ENCODE results near the gene EML4.
"Not testable (repeated sequence)": the region's sequence is repeated elsewhere in the genome, so short reads cannot be mapped to it uniquely, and the experiment has no call there.

EML4 gene, protein sequence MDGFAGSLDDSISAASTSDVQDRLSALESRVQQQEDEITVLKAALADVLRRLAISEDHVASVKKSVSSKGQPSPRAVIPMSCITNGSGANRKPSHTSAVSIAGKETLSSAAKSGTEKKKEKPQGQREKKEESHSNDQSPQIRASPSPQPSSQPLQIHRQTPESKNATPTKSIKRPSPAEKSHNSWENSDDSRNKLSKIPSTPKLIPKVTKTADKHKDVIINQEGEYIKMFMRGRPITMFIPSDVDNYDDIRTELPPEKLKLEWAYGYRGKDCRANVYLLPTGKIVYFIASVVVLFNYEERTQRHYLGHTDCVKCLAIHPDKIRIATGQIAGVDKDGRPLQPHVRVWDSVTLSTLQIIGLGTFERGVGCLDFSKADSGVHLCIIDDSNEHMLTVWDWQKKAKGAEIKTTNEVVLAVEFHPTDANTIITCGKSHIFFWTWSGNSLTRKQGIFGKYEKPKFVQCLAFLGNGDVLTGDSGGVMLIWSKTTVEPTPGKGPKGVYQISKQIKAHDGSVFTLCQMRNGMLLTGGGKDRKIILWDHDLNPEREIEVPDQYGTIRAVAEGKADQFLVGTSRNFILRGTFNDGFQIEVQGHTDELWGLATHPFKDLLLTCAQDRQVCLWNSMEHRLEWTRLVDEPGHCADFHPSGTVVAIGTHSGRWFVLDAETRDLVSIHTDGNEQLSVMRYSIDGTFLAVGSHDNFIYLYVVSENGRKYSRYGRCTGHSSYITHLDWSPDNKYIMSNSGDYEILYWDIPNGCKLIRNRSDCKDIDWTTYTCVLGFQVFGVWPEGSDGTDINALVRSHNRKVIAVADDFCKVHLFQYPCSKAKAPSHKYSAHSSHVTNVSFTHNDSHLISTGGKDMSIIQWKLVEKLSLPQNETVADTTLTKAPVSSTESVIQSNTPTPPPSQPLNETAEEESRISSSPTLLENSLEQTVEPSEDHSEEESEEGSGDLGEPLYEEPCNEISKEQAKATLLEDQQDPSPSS

DNA sequence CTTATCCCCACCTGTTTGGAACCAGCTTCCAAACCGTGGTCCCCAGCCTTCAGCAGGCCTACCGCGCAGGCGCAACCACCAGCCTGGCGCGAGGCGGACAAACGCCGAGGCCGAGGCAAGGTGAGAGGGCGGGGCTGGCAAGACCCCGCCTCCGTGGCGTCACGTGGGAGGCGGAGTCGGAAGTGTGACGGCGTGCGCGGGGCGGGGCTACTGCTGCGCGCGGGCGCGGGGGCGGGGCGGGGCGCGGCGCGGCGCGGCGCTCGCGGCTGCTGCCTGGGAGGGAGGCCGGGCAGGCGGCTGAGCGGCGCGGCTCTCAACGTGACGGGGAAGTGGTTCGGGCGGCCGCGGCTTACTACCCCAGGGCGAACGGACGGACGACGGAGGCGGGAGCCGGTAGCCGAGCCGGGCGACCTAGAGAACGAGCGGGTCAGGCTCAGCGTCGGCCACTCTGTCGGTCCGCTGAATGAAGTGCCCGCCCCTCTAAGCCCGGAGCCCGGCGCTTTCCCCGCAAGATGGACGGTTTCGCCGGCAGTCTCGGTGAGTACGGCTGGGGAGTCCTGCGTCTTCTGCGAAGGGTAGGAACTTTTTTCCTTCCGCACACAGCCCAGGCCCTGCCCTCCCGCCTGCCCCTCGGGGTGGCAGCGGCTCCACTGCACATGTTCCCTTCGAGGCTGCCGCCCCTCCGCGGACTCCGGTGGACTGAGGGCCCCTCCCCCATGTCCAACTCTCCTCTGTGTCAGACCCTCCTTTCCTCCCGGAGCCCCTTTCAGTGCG, at the start of gene EML4:
EML4 (plus strand) TSS at position 254 of the 774 bp plus-strand sequence; CDS start at position 513, 259 bp downstream.
- DNase-seq = peak; percentile 77

DNA sequence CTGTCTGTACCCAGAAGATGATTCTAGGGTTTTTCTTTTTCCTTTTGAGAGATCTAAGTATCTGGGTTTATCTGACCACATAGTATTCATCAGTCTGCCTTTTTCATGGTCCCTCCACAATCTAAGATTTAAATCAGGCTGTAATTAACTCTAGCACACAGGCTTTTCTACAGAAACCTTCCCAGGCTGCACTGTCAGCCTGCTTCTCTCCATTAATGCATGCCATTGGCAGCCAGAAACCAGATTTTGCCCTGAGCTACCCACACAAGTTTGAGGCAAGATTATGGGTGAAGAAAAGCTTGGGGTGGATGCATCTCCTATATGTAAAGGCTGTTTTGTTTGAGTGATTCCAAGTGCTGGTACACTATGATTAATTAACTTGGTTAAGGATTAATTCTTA, 45.7 kb upstream of the EML4 start:
- no peak for DNase-seq

DNA sequence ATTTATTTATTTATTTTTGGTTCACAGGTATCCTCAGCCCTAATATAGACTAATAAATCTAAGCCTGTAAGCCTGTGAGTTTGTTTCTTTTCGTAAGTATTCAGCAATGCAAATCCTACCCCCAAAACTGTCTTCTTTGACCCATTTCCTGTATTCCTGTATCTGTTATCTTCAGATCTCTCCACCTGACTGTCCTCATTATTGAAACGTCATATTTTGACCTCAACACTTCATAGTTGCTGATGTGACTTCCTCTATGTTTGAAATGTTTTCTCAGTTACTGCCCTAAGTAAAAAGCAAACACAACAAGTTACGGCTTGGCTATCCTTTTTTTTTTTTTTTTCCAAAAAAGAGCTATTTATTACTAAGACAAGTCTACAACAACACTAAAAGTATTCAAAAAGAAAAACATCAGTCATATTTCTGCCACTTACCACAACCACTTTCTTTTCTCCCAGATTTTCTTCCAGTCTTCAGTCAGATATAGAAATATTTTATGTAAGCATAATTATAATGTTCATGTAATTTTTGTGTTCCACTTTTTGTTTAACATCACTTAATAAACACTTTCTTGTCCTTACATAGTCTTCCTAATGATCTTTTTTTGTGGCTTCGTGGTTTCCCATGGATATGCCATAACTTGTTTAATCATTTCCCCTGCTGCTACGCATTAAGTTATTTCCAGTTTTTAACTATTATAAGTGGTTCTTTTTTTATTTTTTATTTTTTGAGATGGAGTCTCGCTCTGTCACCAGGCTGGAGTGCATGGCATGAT, 45.0 kb upstream of the EML4 start:
- DNase-seq = no peak

DNA sequence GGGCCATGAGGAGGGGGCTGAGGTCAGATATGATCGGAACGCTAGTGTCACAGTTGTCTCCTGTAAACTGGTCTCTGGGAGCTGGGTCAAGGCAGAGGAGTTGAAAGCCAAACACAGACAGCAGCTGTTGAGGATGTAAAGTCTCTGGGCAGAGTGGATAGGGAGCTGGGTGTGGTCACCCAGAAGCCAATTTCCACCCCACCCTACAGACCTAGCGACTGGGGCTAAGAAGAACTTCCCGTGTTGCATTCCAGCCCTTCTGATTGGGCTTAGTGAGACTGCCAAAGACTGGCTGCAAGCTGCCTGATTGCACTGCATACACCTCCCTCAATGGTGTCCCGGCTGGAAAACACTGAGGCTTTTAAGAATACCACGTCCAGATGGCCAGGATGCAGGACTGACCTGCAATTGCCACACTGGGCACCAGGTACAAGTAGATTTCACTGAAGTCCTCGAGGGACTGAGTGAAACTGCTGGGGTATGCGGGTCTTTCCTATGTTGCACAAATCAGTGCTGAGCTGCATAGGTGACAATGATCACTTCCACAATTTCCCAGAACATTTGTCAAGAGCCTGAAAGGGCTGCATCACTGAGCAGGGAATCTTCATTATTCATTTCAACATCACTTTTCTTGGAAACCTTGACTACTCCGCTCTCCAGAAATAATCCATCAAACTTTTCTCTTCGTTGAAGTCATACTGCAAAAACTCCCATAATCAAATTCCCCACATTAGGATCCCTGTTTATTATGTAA, 43.1 kb upstream of the EML4 start:
- no peak for DNase-seq

DNA sequence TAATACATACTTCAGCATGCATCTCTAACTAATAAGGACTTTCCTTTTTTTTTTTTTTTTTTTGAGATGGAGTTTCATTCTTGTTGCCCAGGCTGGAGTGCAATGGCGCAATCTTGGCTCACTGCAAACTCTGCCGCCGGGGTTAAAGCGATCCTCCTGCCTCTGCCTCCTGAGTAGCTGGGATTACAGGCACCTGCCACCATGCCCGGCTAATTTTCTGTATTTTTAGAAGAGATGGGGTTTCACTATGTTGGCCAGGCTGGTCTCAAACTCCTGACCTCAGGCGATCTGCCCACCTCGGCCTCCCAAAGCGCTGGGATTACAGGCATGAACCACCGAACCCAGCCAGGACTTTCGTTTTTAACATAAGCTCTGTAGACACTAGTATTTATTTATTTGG, 42.3 kb upstream of the EML4 start:
- DNase-seq = not testable (repeated sequence)

DNA sequence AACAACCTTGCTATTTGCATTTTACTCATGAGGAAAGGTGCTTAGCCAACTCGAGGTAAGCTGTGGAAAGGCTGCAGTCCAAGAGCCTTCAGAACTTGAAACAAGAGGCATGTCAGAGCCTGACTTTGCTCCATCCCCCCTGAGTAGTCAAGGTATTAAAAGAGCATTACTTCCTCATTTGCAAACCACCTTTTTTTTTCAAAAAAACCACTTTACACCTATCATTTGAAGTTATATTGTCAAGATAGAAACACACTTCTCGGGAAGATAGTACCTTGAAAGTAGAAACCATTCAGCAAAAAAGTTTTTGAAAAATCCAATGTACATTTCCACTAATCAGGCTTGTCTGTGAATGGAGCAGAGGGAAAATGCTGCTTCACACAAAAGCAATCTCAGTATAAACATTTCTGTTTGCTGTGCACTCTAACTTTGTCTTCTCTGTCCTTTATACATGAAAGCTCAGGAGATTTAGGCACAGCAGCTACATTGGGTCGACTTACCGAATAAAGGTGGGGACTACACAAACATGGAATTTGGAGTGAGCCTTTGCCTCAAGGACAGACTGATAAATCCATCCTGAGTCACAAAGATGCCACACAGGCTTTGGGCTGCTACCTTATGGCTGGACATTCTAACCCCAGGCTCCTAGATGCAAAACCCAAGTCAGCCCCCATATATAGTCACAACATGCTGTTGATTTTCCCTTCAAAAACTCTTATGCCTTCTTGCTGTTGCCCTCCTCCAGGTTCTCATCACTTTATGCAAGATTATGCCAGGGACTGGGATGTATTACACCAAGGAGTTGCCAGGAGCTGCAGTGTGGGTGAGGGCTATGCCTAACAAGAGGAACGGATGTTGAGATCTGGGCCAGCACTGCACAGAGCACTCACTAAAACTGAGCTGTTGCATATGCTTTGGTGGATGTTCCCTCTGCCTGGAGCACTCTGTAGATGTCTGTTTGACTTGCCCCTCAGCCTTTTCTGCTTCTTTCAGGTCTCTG, 41.4 kb upstream of the EML4 start:
- no peak for DNase-seq

DNA sequence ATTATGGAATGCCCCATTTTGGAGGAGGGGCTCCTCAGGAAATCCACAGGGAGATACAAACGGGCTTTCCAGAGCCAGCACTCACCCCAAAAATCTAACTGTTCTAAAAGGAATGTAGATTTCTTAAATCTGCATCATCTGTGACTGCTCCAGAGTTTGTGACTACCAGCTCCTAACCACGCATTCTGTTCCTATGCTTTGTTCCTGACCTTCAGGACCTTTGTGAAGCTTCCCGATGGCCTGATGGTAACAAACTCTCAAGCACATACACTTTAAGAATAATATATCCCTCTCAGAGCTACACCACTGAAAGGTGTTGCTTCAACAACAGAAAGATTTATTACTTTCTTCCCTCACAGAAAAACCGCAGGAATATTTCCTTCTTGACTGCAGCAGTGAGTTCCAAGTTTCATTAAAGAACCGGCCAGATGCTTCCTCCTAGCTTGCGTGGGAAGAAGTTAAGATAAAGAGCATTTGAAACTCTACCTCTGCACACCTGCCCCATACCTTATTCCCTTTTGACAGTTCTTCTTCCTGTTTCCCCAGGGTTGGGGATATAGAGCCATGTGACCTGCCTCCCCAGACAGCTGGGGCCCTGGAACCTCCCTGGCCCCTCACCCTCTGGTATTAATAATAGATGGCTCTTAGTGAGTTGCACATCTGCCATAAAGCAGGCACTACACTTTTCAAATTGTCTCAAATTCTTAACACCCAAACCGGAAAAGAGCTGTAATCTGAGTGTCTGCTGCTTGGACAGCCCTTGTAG, 40.2 kb upstream of the EML4 start:
- DNase-seq = peak; percentile 35

DNA sequence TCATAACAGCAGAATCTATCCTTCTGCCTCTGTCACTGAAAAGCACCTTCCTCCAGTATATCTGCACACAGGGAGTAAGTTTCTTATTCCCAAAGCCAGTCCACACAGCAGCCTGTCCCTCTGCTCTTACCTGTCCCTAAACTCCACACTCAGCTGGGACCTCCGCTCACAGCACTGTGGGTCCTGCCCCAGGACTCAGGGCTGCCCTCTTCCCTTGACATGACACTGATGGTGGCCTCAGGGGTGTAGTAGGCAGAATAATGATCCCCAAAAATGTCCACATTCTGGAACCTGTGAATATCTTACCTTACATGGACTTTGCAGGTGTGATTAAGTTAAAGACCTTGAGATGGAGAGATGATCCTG, 39.7 kb upstream of the EML4 start:
- DNase-seq = no peak

DNA sequence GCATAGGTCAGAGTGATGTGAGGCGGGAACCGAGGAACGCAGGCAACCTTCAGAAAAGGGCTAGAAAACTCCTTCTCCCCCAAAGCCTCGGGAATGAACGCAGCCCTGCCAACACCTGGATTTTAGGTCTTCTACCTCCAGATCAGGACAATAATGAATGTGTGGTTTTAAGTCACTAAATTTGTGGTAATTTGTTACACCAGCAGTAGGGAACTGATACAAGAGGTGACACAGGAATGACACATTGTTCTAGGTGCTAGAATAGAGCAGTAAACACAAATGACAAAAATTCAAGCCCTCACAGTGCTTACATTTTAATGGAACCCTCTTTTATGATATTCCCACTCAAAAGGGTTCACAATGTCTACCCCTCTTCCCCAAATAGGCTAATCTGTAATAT, 39.2 kb upstream of the EML4 start:
- no peak for DNase-seq

DNA sequence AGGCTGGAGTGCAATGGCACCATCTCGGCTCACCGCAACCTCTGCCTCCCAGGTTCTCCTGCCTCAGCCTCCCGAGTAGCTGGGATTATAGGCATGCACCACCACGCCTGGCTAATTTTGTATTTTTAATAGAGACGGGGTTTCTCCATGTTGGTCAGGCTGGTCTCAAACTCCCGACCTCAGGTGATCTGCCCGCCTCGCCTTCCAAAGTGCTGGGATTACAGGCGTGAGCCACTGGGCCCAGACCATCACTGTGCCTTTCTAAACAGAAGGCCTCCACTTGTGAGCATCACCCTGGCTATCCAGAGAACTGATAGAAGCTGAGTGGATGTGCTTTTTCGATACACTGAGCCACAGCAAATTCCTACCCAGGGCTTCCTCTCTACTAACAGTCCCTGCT, 38.3 kb upstream of the EML4 start:
- DNase-seq = not testable (repeated sequence)

DNA sequence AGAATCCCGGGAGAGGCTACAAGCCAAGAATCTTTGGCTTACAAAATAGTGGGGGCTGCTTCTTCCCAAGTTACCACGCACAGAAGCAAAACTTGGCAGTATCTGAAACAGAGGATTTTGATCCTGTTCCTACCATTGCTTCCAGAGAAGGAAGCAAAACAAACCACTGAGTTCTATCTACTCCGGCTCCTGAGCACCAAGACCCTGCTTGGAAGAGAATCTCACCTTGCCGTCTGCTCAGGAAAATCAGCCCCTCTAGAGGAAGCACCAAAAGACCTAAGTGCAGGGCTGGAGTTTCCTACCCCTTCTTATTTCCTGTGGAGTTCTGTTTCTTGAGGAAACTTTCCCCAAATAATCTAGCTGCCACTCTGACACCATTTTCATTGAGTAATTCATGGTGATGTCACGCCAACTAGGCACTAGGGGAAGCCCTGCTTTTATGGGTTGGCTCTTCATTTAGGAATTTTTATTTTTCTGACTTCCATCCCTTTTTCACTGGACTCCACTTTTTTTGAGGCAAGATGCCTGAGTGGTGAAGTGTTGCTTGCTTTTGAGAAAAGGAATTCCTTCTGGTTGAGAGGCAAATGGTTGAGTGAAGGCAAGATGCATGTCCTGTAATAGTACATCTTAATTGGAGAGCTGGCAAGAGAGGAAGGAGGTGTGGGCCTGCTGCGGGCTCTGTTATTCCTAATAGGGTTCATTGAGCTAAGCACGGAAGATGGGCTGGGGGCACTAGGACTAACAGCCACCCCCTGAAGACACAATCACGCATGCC, 36.8 kb upstream of the EML4 start:
- DNase-seq = no peak

DNA sequence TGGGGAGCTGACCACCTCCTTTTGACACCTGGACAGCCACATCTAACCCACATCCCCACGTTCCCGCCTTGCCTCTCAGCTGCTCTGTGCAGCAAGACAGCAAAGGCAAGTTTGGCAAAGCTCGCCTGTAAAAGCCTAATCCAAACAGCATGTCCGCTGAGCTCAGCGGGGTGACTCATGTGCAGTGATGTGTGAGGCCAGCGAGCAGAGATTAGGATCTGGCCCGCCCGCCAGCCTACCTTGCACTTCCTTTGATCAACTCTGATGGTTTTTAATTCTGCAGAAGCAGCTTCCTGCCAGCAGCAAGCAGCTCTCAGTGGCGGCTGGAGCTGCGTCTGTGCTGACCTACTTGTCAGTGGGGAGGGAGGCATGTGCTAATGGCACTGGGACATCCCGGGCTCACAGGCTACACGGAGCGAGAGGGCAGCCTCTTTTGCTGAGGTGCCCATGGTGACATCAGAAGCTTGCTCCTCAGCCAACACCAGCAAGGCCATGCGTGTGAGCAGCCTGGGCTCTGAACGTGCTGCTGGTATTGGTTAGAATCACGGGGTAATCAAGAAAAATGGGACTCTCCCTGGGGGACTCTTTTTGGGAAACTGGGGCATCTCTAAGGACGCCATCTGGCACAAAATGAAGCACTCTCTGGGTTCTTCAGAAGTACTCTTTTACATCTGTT, 36.0 kb upstream of the EML4 start:
- DNase-seq = peak; percentile 74

DNA sequence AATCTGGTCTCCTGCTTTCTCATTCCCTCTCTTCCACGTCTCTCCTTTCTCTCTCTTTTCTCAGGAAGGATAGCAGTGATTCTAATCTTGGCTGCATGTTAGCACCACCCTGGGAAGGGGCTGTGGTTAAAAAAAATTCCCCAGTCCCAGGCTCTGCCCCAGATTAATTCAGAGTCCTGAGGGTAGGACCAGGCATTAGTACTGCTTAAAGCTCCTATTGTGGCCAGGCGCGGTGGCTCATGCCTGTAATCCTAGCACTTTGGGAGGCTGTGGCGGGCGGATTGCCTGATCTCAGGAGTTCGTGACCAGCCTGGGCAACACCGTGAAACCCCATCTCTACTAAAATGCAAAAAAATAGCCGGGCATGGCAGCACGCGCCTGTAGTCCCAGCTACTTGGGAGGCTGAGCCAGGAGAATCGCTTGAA, 35.4 kb upstream of the EML4 start:
- DNase-seq = no peak

DNA sequence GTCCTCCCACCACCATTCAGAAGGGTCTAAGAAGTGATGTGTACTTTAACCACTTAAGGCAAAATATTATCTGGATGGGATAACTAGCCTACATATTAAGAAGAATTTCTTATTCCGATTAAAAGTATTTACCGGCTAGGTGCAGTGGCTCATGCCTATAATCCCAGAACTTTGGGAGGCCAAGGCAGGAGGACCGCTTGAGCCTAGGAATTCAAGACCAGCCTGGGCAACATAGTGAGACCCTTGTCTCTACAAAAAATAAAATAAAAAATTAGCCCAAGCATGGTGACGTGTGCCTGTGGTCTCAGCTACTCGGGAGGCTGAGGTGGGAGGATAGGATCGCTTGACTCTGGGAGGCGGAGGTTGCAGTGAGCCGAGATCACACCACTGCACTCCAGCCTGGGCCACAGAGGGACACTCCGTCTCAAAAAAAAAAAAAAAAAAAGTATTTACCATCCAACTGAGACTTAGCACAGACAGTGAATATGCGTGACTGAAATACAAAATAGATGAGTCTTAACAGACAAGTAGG, 34.7 kb upstream of the EML4 start:
- not testable (repeated sequence) for DNase-seq

DNA sequence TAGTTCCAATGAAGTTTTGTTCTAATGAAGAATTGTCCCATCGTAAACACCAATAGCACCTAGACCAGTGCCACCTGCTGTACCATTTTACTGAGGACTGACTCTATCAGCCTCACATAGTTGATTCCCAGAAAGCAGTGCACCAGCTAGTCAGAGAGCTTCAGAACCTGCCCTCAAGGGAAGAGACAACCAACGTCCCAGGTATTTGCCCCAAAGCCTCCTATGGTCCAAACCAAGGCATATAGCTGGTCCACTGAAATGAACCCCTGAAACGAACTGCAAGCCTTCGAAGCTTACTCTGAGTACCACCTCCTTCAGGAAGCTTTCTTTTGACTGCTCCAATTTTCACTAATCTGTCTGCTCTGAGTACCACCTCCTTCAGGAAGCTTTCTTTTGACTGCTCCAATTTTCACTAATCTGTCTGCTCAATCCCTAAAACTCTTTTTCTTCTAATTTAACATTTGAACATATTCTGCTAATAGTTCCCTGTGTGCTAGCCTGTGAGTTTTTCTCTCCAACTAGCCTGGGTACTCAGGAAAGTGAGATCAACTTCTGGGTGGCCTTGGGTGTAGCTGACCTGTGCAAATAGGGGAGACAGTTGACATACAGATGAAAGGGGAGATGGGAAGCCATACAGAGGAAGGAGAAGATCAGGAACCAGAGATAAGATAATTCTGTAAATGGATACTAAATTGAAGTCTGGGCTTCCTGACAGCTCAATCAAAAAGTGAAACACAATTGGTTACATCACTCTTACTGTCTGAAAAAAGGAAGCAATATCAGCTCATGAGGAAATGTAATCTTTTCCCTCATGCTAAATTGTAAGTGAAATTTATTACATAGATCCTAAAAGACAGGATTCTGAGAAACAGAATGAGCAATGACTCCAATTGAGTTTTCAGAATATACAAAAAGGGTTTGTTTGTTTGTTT, 33.5 kb upstream of the EML4 start:
- no peak for DNase-seq

DNA sequence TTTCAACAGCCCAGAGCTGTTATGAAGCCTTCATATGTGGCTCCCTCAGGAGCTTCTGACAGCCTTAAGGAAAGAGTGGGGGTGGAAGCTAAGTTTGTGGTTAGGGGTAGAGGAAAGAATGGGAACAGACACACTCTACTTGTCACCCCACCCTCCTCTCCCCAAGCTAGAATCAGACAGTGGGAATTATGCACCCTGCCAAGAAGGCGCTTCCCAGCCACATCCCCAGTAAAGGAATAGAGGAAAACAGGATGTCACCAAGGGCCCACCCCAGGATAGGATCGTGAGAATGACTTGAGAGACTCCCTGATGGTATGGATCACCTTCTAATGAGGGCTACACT, 32.4 kb upstream of the EML4 start:
- no peak for DNase-seq

Data from NCI-H510A (cell line).